Left ventricle myocardium inferior (tissue), 1 donor: ENCODE results near the gene AFF4. TPM values are rescaled to one million over a fixed set of nuclear protein-coding genes. Genes with fewer than 3 reads are reported as not detected.
"Not testable (repeated sequence)": the region's sequence is repeated elsewhere in the genome, so short reads cannot be mapped to it uniquely, and the experiment has no call there.

Source experiments
- DNase-seq: peaks from one replicate; pipeline ENCODE4 v3.0.0-alpha.2; 2020
- H3K27ac ChIP-seq: fragments of 200-600 bp; replicated peaks from 2 replicates; pipeline ENCODE4 v1.8.0; 2021
- H3K27me3 ChIP-seq: fragments of 200-600 bp; 2 replicates; pipeline ENCODE4 v1.8.0; 2021; ENCODE audit warnings: low read depth
- H3K36me3 ChIP-seq: fragments of 200-600 bp; 2 replicates; pipeline ENCODE4 v1.8.0; 2021
- H3K4me1 ChIP-seq: fragments of 200-600 bp; 2 replicates; pipeline ENCODE4 v1.8.0; 2021
- H3K4me3 ChIP-seq: fragments of 200-600 bp; 2 replicates; pipeline ENCODE4 v1.8.0; 2021; ENCODE audit warnings: mild to moderate bottlenecking, moderate library complexity
- H3K9me3 ChIP-seq: fragments of 200-600 bp; replicated peaks from 2 replicates; pipeline ENCODE4 v1.8.0; 2021
- CTCF ChIP-seq: fragments of 200-600 bp; IDR thresholded peaks from 2 replicates; pipeline ENCODE4 v1.8.0; 2021; ENCODE audit warnings: antibody characterized with exemption, mild to moderate bottlenecking, borderline replicate concordance
- intact Hi-C: fragments of 100-400 bp; cut with micrococcal nuclease; formaldehyde crosslinking; loops from one replicate; pipeline ENCODE4 v1.11.0; 2022
- total RNA-seq: library from RNA; stranded (reverse); fragmentation: NEBNext Ultra II Directional; extraction: Animal tissue kit (Norgen Biotek cat#: 25700); gene quantifications from one replicate; pipeline ENCODE4 v1.2.1, GENCODE V29; 2021
- donor health status: DM: no; HTN: yes; CAD: no; lungs with severe emphysema.

The AFF4 gene
- total RNA-seq, 1 donor from 2014 or later, result 32.1 TPM

DNA sequence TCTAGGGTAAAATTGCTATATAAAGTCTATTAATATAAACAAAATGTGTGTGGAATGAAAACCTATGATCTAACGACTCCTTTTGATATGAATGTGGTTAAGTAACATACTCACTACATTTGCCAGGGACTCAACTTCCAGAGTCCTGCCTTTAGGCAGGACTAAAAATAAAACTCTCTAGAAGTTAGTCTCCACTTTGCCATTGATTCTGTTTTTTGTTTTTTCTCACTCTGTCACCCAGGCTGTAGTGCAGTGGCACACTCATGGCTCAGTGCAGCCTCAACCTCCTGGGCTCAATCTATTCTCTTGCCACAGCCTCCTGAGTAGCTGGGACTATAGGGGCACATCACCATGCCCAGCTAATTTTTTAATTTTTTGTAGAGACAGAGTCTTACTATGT, 32.9 kb upstream of the AFF4 start:
- intact Hi-C loops, result no loop called here
- H3K27ac ChIP-seq, result peak overlapping the region; percentile 16
- TF ChIP-seq CTCF, result no peak

DNA sequence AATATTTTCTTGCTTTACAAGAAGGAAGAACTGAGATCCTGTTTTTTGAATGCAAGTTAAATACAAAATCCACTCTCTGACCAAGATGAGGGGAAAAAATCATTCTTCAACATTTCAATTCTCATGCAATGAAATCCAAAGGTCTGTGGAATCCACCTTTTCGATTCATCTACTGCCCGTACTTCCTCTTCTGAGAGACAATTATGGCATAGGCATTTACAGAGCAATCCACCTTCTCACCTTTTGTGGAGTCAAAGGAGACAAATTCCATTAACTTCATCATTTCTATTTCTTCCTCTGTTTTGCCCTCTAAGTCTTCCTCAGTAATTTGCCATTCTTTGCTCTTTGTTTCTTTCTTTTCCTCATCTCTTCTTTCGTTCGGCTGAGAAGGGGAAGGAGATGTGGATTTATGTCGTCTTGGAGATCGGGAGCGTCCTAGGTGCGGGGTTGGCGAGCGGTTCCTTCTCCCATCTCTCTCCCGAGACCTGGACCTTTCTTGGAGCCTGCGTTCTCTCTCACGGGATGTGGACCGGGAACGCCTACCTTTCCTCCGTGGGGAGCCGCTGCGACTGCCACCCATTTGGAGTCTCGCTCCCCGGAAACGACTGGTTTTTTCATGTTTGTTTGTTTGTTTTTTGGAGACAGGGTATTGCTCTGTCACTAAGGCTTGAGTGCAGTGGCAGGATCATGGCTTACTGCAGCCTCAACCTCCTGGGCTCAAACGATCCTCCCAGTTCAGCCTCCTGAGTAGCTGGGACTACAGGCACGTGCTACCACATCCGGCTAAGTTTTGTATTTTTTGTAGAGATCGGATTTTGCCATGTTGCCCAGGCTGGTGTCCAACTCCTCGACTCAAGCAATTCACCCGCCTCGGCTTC, 24.3 kb upstream of the AFF4 start:
- H3K9me3 ChIP-seq, result no peaks in the 10 kb centered on the region
- TF ChIP-seq CTCF, result no peak
- intact Hi-C loops, result no loop called here
- peaks cover under 1% of the 10 kb centered on the region for H3K4me1 ChIP-seq
- no peak overlapping the region for H3K27ac ChIP-seq
- H3K27me3 ChIP-seq, result no peaks in the 10 kb centered on the region
- no peaks in the 10 kb centered on the region for H3K36me3 ChIP-seq
- no peak overlapping the region for H3K4me3 ChIP-seq
- DNase-seq, result no peak

More for the DNA sequence above, 32.9 kb upstream of the AFF4 start:
- Histone ChIP-seq H3K36me3 (no peaks in the 10 kb centered on the region), H3K27me3 (no peaks in the 10 kb centered on the region), H3K4me1 (peaks cover 40% of the 10 kb centered on the region), H3K9me3 (no peaks in the 10 kb centered on the region), H3K4me3 (no peak overlapping the region)
- no peak for DNase-seq

DNA sequence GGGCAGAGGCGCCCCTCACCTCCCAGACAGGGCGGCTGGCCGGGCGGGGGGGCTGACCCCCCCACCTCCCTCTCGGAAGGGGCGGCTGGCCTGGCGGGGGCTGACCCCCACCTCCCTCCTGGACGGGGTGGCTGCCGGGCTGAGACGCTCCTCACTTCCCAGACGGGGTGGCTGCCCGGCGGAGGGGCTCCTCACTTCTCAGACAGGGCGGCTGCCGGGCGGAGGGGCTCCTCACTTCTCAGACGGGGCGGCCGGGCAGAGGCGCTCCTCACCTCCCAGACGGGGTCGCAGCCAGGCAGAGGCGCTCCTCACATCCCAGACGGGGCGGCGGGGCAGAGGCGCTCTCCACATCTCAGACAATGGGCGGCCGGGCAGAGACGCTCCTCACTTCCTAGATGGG, 19.5 kb upstream of the AFF4 start:
- H3K36me3 ChIP-seq, DNase-seq: not testable (repeated sequence)

GRCh38 chr5:132981288-132981687, 17.9 kb upstream of the AFF4 start:
- Histone ChIP-seq H3K36me3 (no peaks in the 10 kb centered on the region), H3K27me3 (no peaks in the 10 kb centered on the region), H3K4me3 (no peak overlapping the region), H3K9me3 (peaks cover 10% of the 10 kb centered on the region), H3K4me1 (no peaks in the 10 kb centered on the region), H3K27ac (no peak overlapping the region)
- intact Hi-C loops, result no loop called here
- no peak for TF ChIP-seq CTCF
- no peak for DNase-seq

More for the DNA sequence above, 19.5 kb upstream of the AFF4 start:
- intact Hi-C loops, H3K4me3 ChIP-seq, H3K27me3 ChIP-seq, H3K4me1 ChIP-seq, H3K27ac ChIP-seq, H3K9me3 ChIP-seq: not testable (repeated sequence)

DNA sequence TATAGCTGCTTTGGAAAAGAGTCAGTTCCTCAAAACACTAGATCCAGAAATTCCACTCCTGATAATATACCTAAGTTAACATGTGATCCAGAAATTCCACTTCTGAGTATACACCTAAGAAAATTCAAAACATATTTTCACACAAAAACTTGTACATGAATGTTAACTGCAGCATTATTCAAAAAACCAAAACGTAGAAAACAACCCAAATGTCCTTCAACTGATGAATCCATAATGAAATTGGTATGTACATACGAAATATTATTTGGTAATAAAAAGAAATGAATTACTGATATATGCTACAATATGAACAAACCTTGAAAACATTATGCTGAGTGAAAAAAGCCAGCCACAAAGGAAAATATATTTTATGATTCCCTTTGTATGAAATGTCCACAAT, 16.5 kb upstream of the AFF4 start:
- Histone ChIP-seq H3K9me3 (peaks cover 10% of the 10 kb centered on the region), H3K4me3 (no peak overlapping the region), H3K36me3 (no peaks in the 10 kb centered on the region), H3K27ac (no peak overlapping the region), H3K4me1 (no peaks in the 10 kb centered on the region), H3K27me3 (no peaks in the 10 kb centered on the region)
- no peak for TF ChIP-seq CTCF
- no peak for DNase-seq
- intact Hi-C loops, result no loop called here

GRCh38 chr5:132979367-132979940, 16.0 kb upstream of the AFF4 start:
- no peaks in the 10 kb centered on the region for H3K36me3 ChIP-seq
- no peaks in the 10 kb centered on the region for H3K27me3 ChIP-seq
- DNase-seq, result no peak
- peaks cover 10% of the 10 kb centered on the region for H3K9me3 ChIP-seq
- no peak overlapping the region for H3K4me3 ChIP-seq
- intact Hi-C loops, result no loop called here
- no peak for TF ChIP-seq CTCF
- H3K27ac ChIP-seq, result no peak overlapping the region
- H3K4me1 ChIP-seq, result no peaks in the 10 kb centered on the region
